Upper lobe of right lung (tissue), 1 donor: ENCODE data around the gene NXPH3. TPM values are rescaled to one million over a fixed set of nuclear protein-coding genes. Genes with fewer than 3 reads are reported as not detected.

Experiments used
- ATAC-seq: fragments of 200-7000 bp; cut with Tn5 transposase; one replicate; pipeline ENCODE4 v1.9.1; 2020; ENCODE audit warnings: mild to moderate bottlenecking, moderate library complexity
- DNase-seq: peaks from one replicate; pipeline ENCODE4 v3.0.0-alpha.2; 2020
- H3K27ac ChIP-seq: fragments of 200-600 bp; one replicate; pipeline ENCODE4 v1.8.0; 2022
- H3K27me3 ChIP-seq: fragments of 200-600 bp; one replicate; pipeline ENCODE4 v1.8.0; 2022; ENCODE audit warnings: mild to moderate bottlenecking
- H3K36me3 ChIP-seq: fragments of 200-600 bp; one replicate; pipeline ENCODE4 v1.8.0; 2022
- H3K4me1 ChIP-seq: fragments of 200-600 bp; one replicate; pipeline ENCODE4 v1.8.0; 2022
- H3K4me3 ChIP-seq: fragments of 200-600 bp; one replicate; pipeline ENCODE4 v1.8.0; 2022; ENCODE audit warnings: mild to moderate bottlenecking
- H3K9me3 ChIP-seq: fragments of 200-600 bp; one replicate; pipeline ENCODE4 v1.8.0; 2022
- intact Hi-C: fragments of 100-400 bp; cut with DNase I; formaldehyde crosslinking; loops from one replicate; pipeline ENCODE4 v1.11.0; 2022
- total RNA-seq: library from RNA; stranded (reverse); fragmentation: NEBNext Ultra II Directional; extraction: Animal tissue kit (Norgen Biotek cat#: 25700); gene quantifications from one replicate; pipeline ENCODE4 v1.2.1, GENCODE V29; 2021
- TF ChIP-seq, protein P1 (sequence below): fragments of 200-600 bp; IDR thresholded peaks from one replicate; pipeline ENCODE4 v1.8.0; 2022; ENCODE audit warnings: antibody characterized with exemption
- donor health status: DM: no; HTN: yes; CAD: no; lungs with severe emphysema.

The NXPH3 gene
- total RNA-seq, 1 donor from 2014 or later, result 6.3 TPM

DNA sequence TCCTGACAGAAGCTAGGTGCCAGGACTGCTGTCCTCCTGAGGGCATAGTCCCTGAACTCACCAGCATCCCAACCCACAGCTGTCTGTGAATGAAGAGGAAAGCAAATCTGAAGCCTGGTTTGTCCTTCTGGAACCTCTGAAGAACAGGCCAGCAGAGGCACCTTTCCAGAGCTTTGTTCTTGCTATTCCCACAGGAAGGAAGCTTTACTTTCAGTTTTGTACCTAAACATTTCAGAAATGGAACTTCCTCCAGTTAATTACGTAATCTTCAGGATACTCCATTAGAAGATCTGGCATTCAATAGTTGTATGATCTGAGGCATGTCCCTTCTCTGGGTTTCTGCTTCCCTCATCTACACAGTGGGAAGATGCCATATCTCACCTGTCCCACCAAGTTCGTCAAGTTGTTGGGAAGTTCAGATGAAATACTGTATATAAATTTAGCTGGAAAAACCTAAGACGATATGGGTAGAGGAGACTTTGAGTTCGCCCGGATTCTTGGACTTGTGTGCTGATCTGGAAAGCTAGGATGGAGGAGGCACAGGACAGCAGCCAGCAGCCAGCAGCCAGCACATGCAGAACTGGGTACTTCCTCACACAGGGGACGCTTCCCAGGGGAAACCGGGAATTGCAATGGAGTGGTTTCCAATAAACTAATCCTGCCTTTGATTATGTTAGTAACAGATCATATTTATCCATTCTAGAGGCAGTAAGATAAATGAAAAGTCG is 22.4 kb downstream of the NXPH3 start:
- H3K4me3 ChIP-seq, result no peak overlapping the region
- H3K27ac ChIP-seq, result peak overlapping the region; percentile 25
- TF ChIP-seq, protein P1, sequence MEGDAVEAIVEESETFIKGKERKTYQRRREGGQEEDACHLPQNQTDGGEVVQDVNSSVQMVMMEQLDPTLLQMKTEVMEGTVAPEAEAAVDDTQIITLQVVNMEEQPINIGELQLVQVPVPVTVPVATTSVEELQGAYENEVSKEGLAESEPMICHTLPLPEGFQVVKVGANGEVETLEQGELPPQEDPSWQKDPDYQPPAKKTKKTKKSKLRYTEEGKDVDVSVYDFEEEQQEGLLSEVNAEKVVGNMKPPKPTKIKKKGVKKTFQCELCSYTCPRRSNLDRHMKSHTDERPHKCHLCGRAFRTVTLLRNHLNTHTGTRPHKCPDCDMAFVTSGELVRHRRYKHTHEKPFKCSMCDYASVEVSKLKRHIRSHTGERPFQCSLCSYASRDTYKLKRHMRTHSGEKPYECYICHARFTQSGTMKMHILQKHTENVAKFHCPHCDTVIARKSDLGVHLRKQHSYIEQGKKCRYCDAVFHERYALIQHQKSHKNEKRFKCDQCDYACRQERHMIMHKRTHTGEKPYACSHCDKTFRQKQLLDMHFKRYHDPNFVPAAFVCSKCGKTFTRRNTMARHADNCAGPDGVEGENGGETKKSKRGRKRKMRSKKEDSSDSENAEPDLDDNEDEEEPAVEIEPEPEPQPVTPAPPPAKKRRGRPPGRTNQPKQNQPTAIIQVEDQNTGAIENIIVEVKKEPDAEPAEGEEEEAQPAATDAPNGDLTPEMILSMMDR, result no peak
- ATAC-seq (no peak), DNase-seq (no peak)
- intact Hi-C loops, result no loop called here
- peaks cover 86% of the 10 kb centered on the region for H3K36me3 ChIP-seq
- H3K9me3 ChIP-seq, result no peaks in the 10 kb centered on the region
- no peaks in the 10 kb centered on the region for H3K27me3 ChIP-seq
- peaks cover 20% of the 10 kb centered on the region for H3K4me1 ChIP-seq

DNA sequence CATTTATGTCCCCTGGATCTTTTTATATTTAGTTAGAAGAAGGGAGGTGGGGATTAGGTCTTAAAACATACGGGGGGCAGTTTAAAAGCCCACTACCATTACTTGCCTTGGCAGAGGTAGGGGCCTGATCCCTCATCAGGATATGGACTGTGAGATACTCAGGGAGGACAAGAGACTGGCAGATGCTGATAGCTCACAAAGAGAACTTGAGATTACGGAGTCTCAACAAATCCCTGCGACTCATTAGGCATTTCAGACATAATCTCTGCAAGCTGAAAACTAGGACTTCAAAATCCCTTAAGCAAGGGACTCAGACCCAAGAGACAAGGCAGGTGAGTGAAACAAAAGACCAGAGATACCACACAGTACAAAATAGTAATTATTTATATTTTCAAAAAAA is 23.2 kb downstream of the NXPH3 start:
- TF ChIP-seq, protein P1, result no peak
- peaks cover 86% of the 10 kb centered on the region for H3K36me3 ChIP-seq

DNA sequence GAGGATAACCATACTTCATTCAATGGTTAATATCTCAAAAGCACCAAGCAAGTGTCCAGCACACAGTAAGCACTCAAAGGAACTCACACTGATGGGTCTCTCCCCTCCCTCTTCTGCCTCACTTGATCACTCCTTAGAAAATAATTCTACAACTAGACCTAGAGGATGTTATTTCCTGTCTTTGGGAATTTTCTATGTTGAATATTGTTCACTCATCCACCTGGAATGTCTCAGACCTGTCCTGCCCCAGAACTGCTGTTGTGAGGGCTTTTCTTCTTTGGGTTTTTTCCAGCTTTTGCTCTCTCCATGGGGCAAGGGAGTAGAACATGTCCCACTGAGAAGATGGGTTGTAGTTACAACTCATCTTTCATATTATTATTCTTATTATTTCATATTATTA is 25.3 kb downstream of the NXPH3 start:
- no peak overlapping the region for H3K4me3 ChIP-seq
- TF ChIP-seq, protein P1, result no peak
- DNase-seq (no peak), ATAC-seq (no peak)
- peaks cover 20% of the 10 kb centered on the region for H3K4me1 ChIP-seq
- H3K36me3 ChIP-seq, result peaks cover 94% of the 10 kb centered on the region
- H3K27ac ChIP-seq, result no peak overlapping the region
- intact Hi-C loops, result no loop called here
- no peaks in the 10 kb centered on the region for H3K27me3 ChIP-seq
- H3K9me3 ChIP-seq, result no peaks in the 10 kb centered on the region

More for the DNA sequence above, 23.2 kb downstream of the NXPH3 start:
- Histone ChIP-seq H3K27ac (peak overlapping the region; percentile 25), H3K4me1 (peaks cover 20% of the 10 kb centered on the region), H3K9me3 (no peaks in the 10 kb centered on the region), H3K4me3 (no peak overlapping the region), H3K27me3 (no peaks in the 10 kb centered on the region)
- intact Hi-C loops, result no loop called here
- DNase-seq, result no peak
- no peak for ATAC-seq

DNA sequence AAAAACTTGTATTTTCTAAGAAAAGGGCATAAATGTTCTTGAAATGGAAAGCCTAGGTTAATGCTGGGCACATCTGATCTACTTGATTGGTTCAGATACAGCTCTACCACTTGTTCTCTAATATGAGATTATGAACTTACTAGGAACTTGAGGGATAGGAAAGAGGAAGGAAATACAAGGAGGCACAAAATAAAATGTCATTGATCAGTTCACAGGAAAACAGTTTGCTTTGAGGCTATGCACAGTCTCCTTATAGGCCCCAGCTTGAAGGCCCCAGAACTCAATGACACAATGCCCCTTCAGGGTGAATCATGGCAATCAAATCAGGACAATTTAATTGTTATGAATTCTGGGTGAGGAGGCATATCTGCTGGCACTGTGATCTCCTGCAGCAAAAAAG is 27.1 kb downstream of the NXPH3 start:
- Histone ChIP-seq H3K36me3 (peaks cover 97% of the 10 kb centered on the region), H3K9me3 (no peaks in the 10 kb centered on the region), H3K4me3 (no peak overlapping the region), H3K4me1 (peaks cover 15% of the 10 kb centered on the region), H3K27me3 (no peaks in the 10 kb centered on the region), H3K27ac (peak overlapping the region; percentile 31)
- TF ChIP-seq, protein P1, result no peak
- DNase-seq (no peak), ATAC-seq (no peak)
- intact Hi-C loops, result no loop called here

DNA sequence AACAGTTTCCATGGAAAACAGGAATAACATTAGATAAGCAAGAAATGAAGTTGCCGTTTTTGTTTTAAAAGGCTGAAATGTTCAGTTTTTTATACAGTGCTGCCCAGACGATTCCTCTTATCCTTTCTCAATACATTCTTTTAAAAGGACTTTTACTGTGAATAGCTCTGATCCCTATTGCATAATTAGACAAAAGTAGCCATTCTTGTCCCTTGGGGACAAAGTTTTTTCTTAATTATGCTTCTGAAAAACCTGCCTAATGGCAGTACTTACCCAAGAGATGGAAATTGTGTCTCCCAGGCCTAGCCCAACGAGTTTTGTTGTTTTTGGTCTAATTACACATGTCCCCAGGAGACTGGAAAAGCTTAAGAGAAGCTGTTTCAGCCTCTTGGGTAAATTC is 27.6 kb downstream of the NXPH3 start:
- Histone ChIP-seq H3K9me3 (no peaks in the 10 kb centered on the region), H3K27me3 (no peaks in the 10 kb centered on the region), H3K36me3 (peaks cover 97% of the 10 kb centered on the region), H3K4me3 (no peak overlapping the region), H3K4me1 (peaks cover 11% of the 10 kb centered on the region), H3K27ac (no peak overlapping the region)
- no peak for DNase-seq
- ATAC-seq, result no peak
- TF ChIP-seq, protein P1, result no peak
- intact Hi-C loops, result no loop called here
